GM23338 (cell line): ENCODE measurements around the gene SNTG2. TPM values are rescaled to one million over a fixed set of nuclear protein-coding genes. Genes with fewer than 3 reads are reported as not detected.

ENCODE experiments used
- ATAC-seq: fragments of 200-7000 bp; cut with Tn5 transposase; 3 replicates; pipeline ENCODE4 v1.9.1; 2020
- DNase-seq: peaks from one replicate; pipeline ENCODE4 v3.0.0-alpha.2; 2015; ENCODE audit warnings: low spot score
- H2AFZ ChIP-seq: fragments of 200-600 bp; sonication (generic); 2 replicates; pipeline ENCODE4 v1.8.0; 2016; ENCODE audit warnings: antibody characterized with exemption, mild to moderate bottlenecking, moderate library complexity
- H3F3A ChIP-seq: fragments of 200-600 bp; sonication (generic); replicated peaks from 2 replicates; pipeline ENCODE4 v1.8.0; 2017; ENCODE audit warnings: antibody characterized with exemption, mixed run types, low read depth
- H3K27ac ChIP-seq: fragments of 200-600 bp; sonication (generic); 2 replicates; pipeline ENCODE4 v1.6.1; 2016; ENCODE audit warnings: low read depth
- H3K27me3 ChIP-seq: fragments of 200-600 bp; sonication (generic); 2 replicates; pipeline ENCODE4 v1.8.0; 2016; ENCODE audit warnings: mild to moderate bottlenecking, mixed run types, moderate library complexity; ENCODE audit not compliant: insufficient read depth
- H3K36me3 ChIP-seq: fragments of 200-600 bp; sonication (generic); 2 replicates; pipeline ENCODE4 v1.8.0; 2016; ENCODE audit warnings: mild to moderate bottlenecking; ENCODE audit not compliant: insufficient read depth
- H3K4me1 ChIP-seq: fragments of 200-600 bp; sonication (generic); 2 replicates; pipeline ENCODE4 v1.8.0; 2016; ENCODE audit warnings: mild to moderate bottlenecking, moderate library complexity; ENCODE audit not compliant: insufficient read depth
- H3K4me2 ChIP-seq: fragments of 200-600 bp; sonication (generic); 2 replicates; pipeline ENCODE4 v1.7.1; 2017; ENCODE audit warnings: mixed run types
- H3K4me3 ChIP-seq: fragments of 200-600 bp; sonication (generic); 2 replicates; pipeline ENCODE4 v1.6.1; 2016; ENCODE audit warnings: mixed run types
- H3K79me2 ChIP-seq: fragments of 200-600 bp; sonication (generic); replicated peaks from 2 replicates; pipeline ENCODE4 v1.8.0; 2017; ENCODE audit warnings: mild to moderate bottlenecking; ENCODE audit not compliant: insufficient read depth
- H3K9me2 ChIP-seq: fragments of 200-600 bp; sonication (generic); 2 replicates; pipeline ENCODE4 v1.8.0; 2017; ENCODE audit not compliant: insufficient read depth
- H4K20me1 ChIP-seq: fragments of 200-600 bp; sonication (generic); replicated peaks from 2 replicates; pipeline ENCODE4 v1.8.0; 2017; ENCODE audit warnings: mild to moderate bottlenecking; ENCODE audit not compliant: insufficient read depth
- H3K27ac Mint-ChIP-seq: 2 replicates; pipeline ENCODE4 v1.8.0; 2020; ENCODE audit warnings: inconsistent platforms, mild to moderate bottlenecking, moderate library complexity, mixed read lengths
- H3K27me3 Mint-ChIP-seq: 3 replicates; pipeline ENCODE4 v1.8.0; 2022; ENCODE audit warnings: low read depth, mild to moderate bottlenecking, moderate library complexity, mixed read lengths, inconsistent platforms; ENCODE audit not compliant: insufficient read depth, poor library complexity
- H3K36me3 Mint-ChIP-seq: 3 replicates; pipeline ENCODE4 v1.8.0; 2021; ENCODE audit warnings: low read depth, mild to moderate bottlenecking, inconsistent platforms, moderate library complexity, mixed read lengths
- H3K4me1 Mint-ChIP-seq: 3 replicates; pipeline ENCODE4 v1.8.0; 2020; ENCODE audit warnings: mild to moderate bottlenecking, inconsistent platforms, mixed read lengths
- H3K4me3 Mint-ChIP-seq: 3 replicates; pipeline ENCODE4 v1.8.0; 2021; ENCODE audit warnings: moderate library complexity, mild to moderate bottlenecking, inconsistent platforms, mixed read lengths
- H3K9me3 Mint-ChIP-seq: 3 replicates; pipeline ENCODE4 v1.8.0; 2020; ENCODE audit warnings: moderate library complexity, mild to moderate bottlenecking, inconsistent platforms, mixed read lengths
- CREB1 ChIP-seq: fragments of 250-450 bp; sonication (Bioruptor Pico); IDR thresholded peaks from 2 replicates; pipeline ENCODE4 v1.5.0; 2020; ENCODE audit warnings: low read depth, mild to moderate bottlenecking, moderate library complexity
- CTCF ChIP-seq, 2 experiments: fragments of 200-600 bp in 1 of 2; sonication (generic) in 1 of 2; conservative IDR thresholded peaks; 2 replicates each; pipeline versions ENCODE4 v1.5.1 to v1.6.1; 2016 to 2017; ENCODE audit warnings: antibody characterized with exemption in 2 of 2, low read depth in 2 of 2, mild to moderate bottlenecking in 2 of 2, moderate library complexity in 1 of 2
- ETS1 ChIP-seq: IDR thresholded peaks from 2 replicates; pipeline ENCODE4 v1.6.1; 2016; ENCODE audit warnings: antibody characterized with exemption
- EZH2 ChIP-seq: fragments of 200-600 bp; sonication (generic); IDR thresholded peaks from one replicate; pipeline ENCODE4 v1.8.0; 2017; ENCODE audit warnings: antibody characterized with exemption, mild to moderate bottlenecking, low read depth; ENCODE audit not compliant: unreplicated experiment
- EZH2phosphoT487 ChIP-seq: fragments of 200-600 bp; sonication (generic); IDR thresholded peaks from one replicate; pipeline ENCODE4 v1.8.1; 2018; ENCODE audit warnings: antibody characterized with exemption; ENCODE audit not compliant: unreplicated experiment
- JUNB ChIP-seq: IDR thresholded peaks from one replicate; pipeline ENCODE4 v1.6.1; 2016; ENCODE audit warnings: antibody characterized with exemption; ENCODE audit not compliant: unreplicated experiment
- NANOG ChIP-seq: IDR thresholded peaks from 2 replicates; pipeline ENCODE4 v1.6.1; 2016; ENCODE audit warnings: antibody characterized with exemption, borderline replicate concordance
- POLR2AphosphoS5 ChIP-seq: IDR thresholded peaks from 2 replicates; pipeline ENCODE4 v1.6.1; 2016; ENCODE audit warnings: antibody characterized with exemption, low read depth
- REST ChIP-seq: IDR thresholded peaks from one replicate; pipeline ENCODE4 v1.6.1; 2018; ENCODE audit warnings: antibody characterized with exemption; ENCODE audit not compliant: unreplicated experiment
- STAT1 ChIP-seq: IDR thresholded peaks from one replicate; pipeline ENCODE4 v1.6.1; 2016; ENCODE audit warnings: antibody characterized with exemption; ENCODE audit not compliant: unreplicated experiment
- ZNF114 ChIP-seq: fragments of 250-450 bp; sonication (Bioruptor Pico); IDR thresholded peaks from 2 replicates; pipeline ENCODE4 v1.5.0; 2020; ENCODE audit warnings: mild to moderate bottlenecking, moderate library complexity
- ZNF331 ChIP-seq: fragments of 250-450 bp; sonication (Bioruptor Pico); IDR thresholded peaks from 2 replicates; pipeline ENCODE4 v1.5.0; 2020; ENCODE audit warnings: low read depth, mild to moderate bottlenecking, moderate library complexity
- ZNF462 ChIP-seq: fragments of 250-450 bp; sonication (Bioruptor Pico); IDR thresholded peaks from 2 replicates; pipeline ENCODE4 v1.5.0; 2020; ENCODE audit warnings: mild to moderate bottlenecking, moderate library complexity
- polyA plus RNA-seq: library from polyadenylated mRNA; unstranded; fragments of >200 nt; fragmentation: Nextera tagmentation; extraction: Ambion mirVana; gene quantifications from 2 replicates; pipeline ENCODE4 v1.2.1, GENCODE V29; 2016
- total RNA-seq: library from RNA; depleted of rRNA; stranded (reverse); fragments of >200 nt; shearing (Covaris generic); gene quantifications from 2 replicates; pipeline ENCODE4 v1.2.3, GENCODE V29; 2014

The SNTG2 gene
- total and polyA plus RNA-seq, 2 experiments from 2014 or later = 27.5 to 60.4 TPM

GRCh38 chr2:1256632-1257324 is 306.1 kb downstream of the SNTG2 start:
- H3K4me3 Mint-ChIP-seq = no peak overlapping the region
- Histone ChIP-seq H3K9me2 (0 out of 2 replicates have a peak, but pooled peaks cover 1% of the 10 kb centered on the region), H3K27ac (no peak overlapping the region), H4K20me1 (no peaks in the 10 kb centered on the region), H3K27me3 (no peaks in the 10 kb centered on the region), H3K4me3 (no peak overlapping the region), H3F3A (no peaks in the 10 kb centered on the region), H3K36me3 (no peaks in the 10 kb centered on the region), H3K79me2 (no peaks in the 10 kb centered on the region), H3K4me1 (no peaks in the 10 kb centered on the region), H2AFZ (no peak overlapping the region), H3K4me2 (no peak overlapping the region)
- H3K9me3 Mint-ChIP-seq = no peaks in the 10 kb centered on the region
- peak; percentile 64 for ATAC-seq
- peak overlapping the region; percentile 51; the same call in 1 of the 2 replicates for H3K27ac Mint-ChIP-seq
- no peak for DNase-seq
- H3K4me1 Mint-ChIP-seq = peaks cover 9% of the 10 kb centered on the region; the same call in 2 of the 3 replicates
- TF ChIP-seq EZH2 (no peak), JUNB (no peak), ZNF462 (CRISPR knock-in tag) (no peak), CTCF (conservative IDR thresholded peaks at IDR 0.05; ENCODE audit: low read depth in 2 of 2) (no peak), ETS1 (no peak), ZNF331 (no peak), POLR2AphosphoS5 (no peak), REST (no peak), NANOG (no peak), STAT1 (no peak), CREB1 (no peak), ZNF114 (CRISPR knock-in tag) (no peak), EZH2phosphoT487 (no peak)
- H3K36me3 Mint-ChIP-seq = no peaks in the 10 kb centered on the region
- H3K27me3 Mint-ChIP-seq = peaks cover 4% of the 10 kb centered on the region
